GM10248 (cell line): ENCODE data around the gene C7orf33.
"Not testable (repeated sequence)": the region's sequence is repeated elsewhere in the genome, so short reads cannot be mapped to it uniquely, and the experiment has no call there.

Experiments
- CTCF ChIA-PET: fragments of 300-600 bp; sonication (Branson Sonifier 250); formaldehyde crosslinking; extraction: SDS; loops from one replicate; lab custom pipeline; 2021; ENCODE audit warnings: antibody characterized with exemption; lab: Yijun Ruan, JAX
- POLR2A ChIA-PET: fragments of 350-650 bp; sonication (Branson Sonifier 250); formaldehyde crosslinking; extraction: SDS; loops from one replicate; lab custom pipeline; 2020; ENCODE audit warnings: antibody characterized with exemption; lab: Yijun Ruan, JAX
- DNase-seq: peaks from one replicate; pipeline ENCODE4 v3.0.0; 2012; ENCODE audit errors: extremely low spot score
- TF ChIP-seq, protein P1 (sequence below): IDR thresholded peaks from 2 replicates; pipeline ENCODE4 v1.5.1; 2012; ENCODE audit warnings: mild to moderate bottlenecking, low read depth; ENCODE audit errors: extremely low read depth, missing control alignments, control extremely low read depth

C7orf33 gene

DNA sequence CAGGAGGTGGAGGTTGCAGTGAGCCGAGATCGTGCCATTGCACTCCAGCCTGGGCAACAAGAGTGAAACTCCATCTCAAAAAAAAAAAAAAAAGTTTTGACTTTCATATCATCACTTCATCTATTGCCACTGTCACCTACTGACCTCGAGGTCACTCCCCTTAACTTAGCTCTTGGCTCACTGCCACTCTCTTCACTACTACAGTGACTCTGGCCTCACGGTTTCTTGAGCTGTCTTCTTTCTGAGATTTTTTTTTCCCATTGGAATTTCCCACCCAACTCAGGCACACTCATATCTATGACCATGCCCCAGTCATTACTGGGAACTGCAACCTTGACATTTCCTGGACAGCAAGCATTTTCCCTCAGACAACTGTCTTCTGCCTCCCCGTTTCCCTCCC, 42.6 kb upstream of the C7orf33 start:
- POLR2A ChIA-PET: no interaction called here
- TF ChIP-seq, protein P1, sequence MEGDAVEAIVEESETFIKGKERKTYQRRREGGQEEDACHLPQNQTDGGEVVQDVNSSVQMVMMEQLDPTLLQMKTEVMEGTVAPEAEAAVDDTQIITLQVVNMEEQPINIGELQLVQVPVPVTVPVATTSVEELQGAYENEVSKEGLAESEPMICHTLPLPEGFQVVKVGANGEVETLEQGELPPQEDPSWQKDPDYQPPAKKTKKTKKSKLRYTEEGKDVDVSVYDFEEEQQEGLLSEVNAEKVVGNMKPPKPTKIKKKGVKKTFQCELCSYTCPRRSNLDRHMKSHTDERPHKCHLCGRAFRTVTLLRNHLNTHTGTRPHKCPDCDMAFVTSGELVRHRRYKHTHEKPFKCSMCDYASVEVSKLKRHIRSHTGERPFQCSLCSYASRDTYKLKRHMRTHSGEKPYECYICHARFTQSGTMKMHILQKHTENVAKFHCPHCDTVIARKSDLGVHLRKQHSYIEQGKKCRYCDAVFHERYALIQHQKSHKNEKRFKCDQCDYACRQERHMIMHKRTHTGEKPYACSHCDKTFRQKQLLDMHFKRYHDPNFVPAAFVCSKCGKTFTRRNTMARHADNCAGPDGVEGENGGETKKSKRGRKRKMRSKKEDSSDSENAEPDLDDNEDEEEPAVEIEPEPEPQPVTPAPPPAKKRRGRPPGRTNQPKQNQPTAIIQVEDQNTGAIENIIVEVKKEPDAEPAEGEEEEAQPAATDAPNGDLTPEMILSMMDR: no peak
- CTCF ChIA-PET: interaction anchor here (0.9 to 1.2 kb wide), 2 partner anchors 28 to 420 kb away, joined by 3 to 5 read pairs; no protein-coding TSS in a partner anchor
- no peak for DNase-seq

DNA sequence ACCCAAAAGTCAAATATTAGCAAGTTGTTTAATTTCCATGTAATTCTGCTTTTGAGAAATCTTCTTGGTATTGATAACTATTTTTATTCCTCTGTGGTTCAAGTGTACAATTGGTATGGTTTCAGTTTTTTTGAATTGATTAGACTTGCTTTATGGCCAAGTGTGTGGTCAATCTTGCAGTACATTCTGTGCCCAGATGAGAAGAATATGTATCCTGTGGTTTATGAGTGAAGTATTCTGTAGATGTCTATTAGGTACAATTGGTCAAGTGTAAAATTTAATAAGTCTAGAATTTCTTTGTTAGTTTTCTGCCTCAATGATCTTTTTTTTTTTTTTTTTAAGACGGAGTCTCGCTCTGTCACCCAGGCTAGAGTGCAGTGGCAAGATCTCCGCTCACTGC, 36.6 kb upstream of the C7orf33 start:
- POLR2A ChIA-PET: no interaction called here
- DNase-seq: no peak
- TF ChIP-seq, protein P1: no peak
- CTCF ChIA-PET: interaction anchor here (2.1 kb wide), 1 partner anchor 10 kb away, joined by 5 read pairs; no protein-coding TSS in a partner anchor

DNA sequence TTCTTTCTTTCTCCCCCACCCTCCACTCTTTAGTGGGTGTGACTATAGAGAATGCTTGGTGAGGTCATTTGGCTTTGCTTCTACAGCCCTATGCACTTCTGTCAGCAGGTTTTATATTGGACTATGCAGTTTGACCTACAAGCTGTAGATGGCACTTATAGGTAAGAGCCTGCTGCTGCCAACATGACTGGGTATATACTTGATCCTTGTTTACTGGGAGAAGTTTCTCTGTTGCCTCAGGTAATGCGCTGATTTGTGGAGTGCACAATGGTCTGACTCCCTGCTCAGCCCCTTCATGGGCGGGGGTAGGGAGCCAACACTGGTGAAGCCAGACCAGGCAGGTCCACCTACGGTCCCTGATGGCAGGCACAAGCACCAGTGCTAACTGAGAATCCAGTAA, 33.7 kb upstream of the C7orf33 start:
- TF ChIP-seq, protein P1: no peak
- ChIA-PET CTCF (interaction anchor here (0.7 to 4.1 kb wide), 3 partner anchors 19 to 54 kb away, joined by 3 to 33 read pairs (median 3); no protein-coding TSS in a partner anchor), POLR2A (no interaction called here)
- no peak for DNase-seq

DNA sequence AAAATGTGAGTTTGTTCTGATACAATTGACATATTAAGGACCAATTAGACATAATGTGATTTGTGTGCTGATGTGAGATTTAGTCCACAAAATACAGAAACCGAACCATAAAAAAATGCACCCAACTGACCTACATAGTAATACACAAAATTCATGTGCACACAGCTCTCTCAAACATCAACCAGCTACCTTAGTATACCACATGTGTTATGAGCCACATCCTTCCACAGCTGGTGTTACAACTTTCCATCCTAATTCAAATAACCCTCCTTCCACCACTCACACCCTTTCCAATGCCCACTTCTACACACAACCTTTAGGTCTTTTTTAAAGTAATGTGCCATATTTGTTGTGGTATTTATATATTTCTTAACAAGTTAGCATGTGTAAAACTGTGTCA, 31.7 kb upstream of the C7orf33 start:
- POLR2A ChIA-PET: no interaction called here

DNA sequence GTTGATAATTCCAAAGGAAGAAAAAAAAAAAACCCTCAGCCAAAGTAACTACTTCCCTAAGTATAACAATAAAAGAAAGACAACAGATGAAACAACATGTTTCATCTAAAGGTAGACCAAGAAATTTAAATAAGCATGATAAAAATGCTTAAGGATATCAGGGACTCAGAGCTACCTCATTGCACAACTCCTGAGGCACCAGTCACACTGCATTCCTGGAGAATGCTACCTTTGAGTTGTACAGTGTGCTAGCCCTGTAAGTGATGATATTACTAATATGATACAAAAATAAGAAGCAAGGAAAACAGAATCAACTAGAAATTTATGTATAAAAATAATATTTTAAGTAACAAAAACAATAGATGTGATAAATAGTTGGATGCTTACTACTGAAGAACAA, 29.5 kb upstream of the C7orf33 start:
- no peak for DNase-seq
- ChIA-PET CTCF (interaction anchor here (1.2 to 7.1 kb wide), 3 partner anchors 14 to 414 kb away, joined by 3 to 56 read pairs (median 4); no protein-coding TSS in a partner anchor), POLR2A (no interaction called here)
- TF ChIP-seq, protein P1: no peak

More for the DNA sequence above, 31.7 kb upstream of the C7orf33 start:
- CTCF ChIA-PET: interaction anchor here (1.3 to 4.1 kb wide), 3 partner anchors 17 to 327 kb away, joined by 3 to 33 read pairs (median 6); no protein-coding TSS in a partner anchor
- no peak for DNase-seq
- TF ChIP-seq, protein P1: no peak

DNA sequence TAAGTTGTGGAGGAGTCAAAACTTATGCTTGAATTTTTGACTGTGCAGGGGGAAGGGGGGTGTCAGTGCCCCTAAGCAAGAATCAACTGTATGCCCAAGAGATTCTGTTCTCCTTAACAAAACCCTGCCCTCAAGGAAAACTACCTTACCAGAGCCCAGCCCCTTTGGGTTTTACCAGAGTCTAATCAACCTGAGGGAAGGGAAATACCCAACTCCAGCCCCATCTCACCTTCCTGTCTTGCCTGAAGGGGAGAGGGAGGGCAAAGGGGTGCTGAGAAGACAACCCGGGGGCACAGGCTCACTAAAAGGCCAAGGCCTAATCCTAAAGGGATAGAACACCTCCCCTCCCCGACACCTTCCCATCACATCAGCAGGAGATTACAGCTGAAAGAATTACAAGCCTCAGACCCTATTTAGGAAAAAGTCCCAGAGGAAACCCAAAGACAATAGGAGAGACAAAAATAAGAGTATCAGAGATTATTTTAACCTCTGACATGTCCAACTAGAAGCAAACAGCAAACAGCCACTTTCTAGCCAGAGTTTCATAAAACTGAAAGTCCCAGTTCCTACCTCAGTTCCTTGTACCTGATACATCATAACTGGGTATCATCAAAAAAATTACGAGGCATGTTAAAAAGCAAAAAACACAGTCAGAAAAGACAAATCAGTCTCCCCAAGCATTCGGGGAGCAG, 26.8 kb upstream of the C7orf33 start:
- TF ChIP-seq, protein P1: no peak
- ChIA-PET CTCF (interaction anchor here (1.1 to 7.1 kb wide), 6 partner anchors 10 to 403 kb away, joined by 3 to 56 read pairs (median 7); no protein-coding TSS in a partner anchor), POLR2A (no interaction called here)
- DNase-seq: no peak

DNA sequence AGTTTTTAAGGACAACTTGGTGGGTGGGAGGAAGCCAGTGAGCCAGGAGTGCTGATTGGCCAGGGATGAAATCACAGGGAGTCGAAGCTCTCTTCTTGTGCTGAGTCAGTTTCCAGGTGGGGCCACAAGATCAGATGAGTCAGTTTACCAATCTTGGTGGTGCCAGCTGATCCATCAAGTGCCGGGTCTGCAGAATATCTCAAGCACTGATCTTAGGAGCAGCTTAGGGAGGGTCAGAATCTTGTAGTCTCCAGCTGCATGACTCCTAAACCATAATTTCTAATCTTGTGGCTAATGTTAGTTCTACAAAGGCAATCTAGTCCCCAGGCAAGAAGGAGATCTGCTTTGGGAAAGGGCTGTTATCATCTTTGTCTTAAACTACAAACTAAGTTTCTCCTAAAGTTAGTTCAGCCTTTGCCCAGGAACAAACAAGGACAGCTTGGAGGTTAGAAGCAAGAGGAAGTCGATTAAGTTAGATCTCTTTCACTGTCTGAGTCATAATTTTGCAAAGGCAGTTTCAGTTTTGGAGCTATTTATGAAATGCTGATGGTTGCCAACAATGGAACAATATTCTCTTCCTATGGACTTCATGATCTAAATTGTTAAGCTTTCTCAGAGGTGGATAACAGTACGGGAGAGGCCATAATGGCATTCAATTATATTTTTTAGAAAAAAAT, 26.2 kb upstream of the C7orf33 start:
- POLR2A ChIA-PET, DNase-seq: not testable (repeated sequence)
- CTCF ChIA-PET: interaction anchor here (0.6 to 7.1 kb wide), 8 partner anchors 9 to 402 kb away, joined by 3 to 56 read pairs (median 6); no protein-coding TSS in a partner anchor
